Naive thymus-derived CD4-positive, alpha-beta T cell (primary cell): ENCODE data around the gene FHL2. TPM values are rescaled to one million over a fixed set of nuclear protein-coding genes. Genes with fewer than 3 reads are reported as not detected.
"Not testable (repeated sequence)": the region's sequence is repeated elsewhere in the genome, so short reads cannot be mapped to it uniquely, and the experiment has no call there.

Source experiments
- ATAC-seq: fragments of 150-1000 bp; cut with Tn5 transposase; 2 replicates; pipeline ENCODE4 v1.10.0; 2021; ENCODE audit warnings: mild to moderate bottlenecking, moderate library complexity
- CTCF ChIA-PET: fragments of 350-600 bp; sonication (Branson Sonifier 250); formaldehyde crosslinking; loops from one replicate; lab custom pipeline; 2021; ENCODE audit warnings: antibody characterized with exemption; lab: Charles Lee
- POLR2A ChIA-PET: fragments of 350-600 bp; sonication (Branson Sonifier 250); formaldehyde crosslinking; loops from one replicate; lab custom pipeline; 2021; ENCODE audit warnings: antibody characterized with exemption, inconsistent platforms; lab: Charles Lee
- DNase-seq, 9 donors: peaks; one replicate each; pipeline versions ENCODE4 v3.0.0 to v3.0.0-alpha.2; 2020 to 2022; ENCODE audit warnings: mixed read lengths in 1 of 9
- H3K27ac ChIP-seq: one replicate; pipeline ENCODE4 v1.7.0; 2013; ENCODE audit warnings: mild to moderate bottlenecking, low read depth, low read length, moderate library complexity
- H3K27me3 ChIP-seq, 2 donors: one replicate each; pipeline ENCODE4 v1.7.0; 2013; ENCODE audit warnings: low read length in 2 of 2, mild to moderate bottlenecking in 2 of 2, moderate library complexity in 2 of 2; ENCODE audit not compliant: control insufficient read depth in 2 of 2, insufficient read depth in 2 of 2
- H3K36me3 ChIP-seq, 3 experiments: 1 replicate in 2 of 3; 2 replicates in 1 of 3; pipeline ENCODE4 v1.7.0; 2013; ENCODE audit warnings: low read length in 3 of 3, mild to moderate bottlenecking in 3 of 3, moderate library complexity in 1 of 3; ENCODE audit not compliant: insufficient read depth in 3 of 3, control insufficient read depth in 2 of 3
- H3K4me1 ChIP-seq, 2 donors: one replicate each; pipeline ENCODE4 v1.7.0; 2013; ENCODE audit warnings: low read length in 2 of 2, mild to moderate bottlenecking in 2 of 2, moderate library complexity in 1 of 2; ENCODE audit not compliant: control insufficient read depth in 2 of 2, insufficient read depth in 2 of 2
- H3K4me3 ChIP-seq: 2 replicates; pipeline ENCODE4 v1.7.0; 2013; ENCODE audit warnings: mild to moderate bottlenecking, low read length
- H3K9me3 ChIP-seq, 3 experiments: 1 replicate in 2 of 3; 2 replicates in 1 of 3; pipeline ENCODE4 v1.7.0; 2013; ENCODE audit warnings: low read length in 3 of 3; ENCODE audit not compliant: control insufficient read depth in 2 of 3
- H3K27ac Mint-ChIP-seq, 9 donors: one replicate each; pipeline ENCODE4 v1.8.0; 2020 to 2022; ENCODE audit warnings: mixed read lengths in 9 of 9, mild to moderate bottlenecking in 8 of 9, moderate library complexity in 5 of 9, inconsistent platforms in 2 of 9
- H3K27me3 Mint-ChIP-seq, 5 donors: one replicate each; pipeline ENCODE4 v1.8.0; 2021 to 2022; ENCODE audit warnings: mixed read lengths in 5 of 5, mild to moderate bottlenecking in 1 of 5
- H3K36me3 Mint-ChIP-seq, 5 donors: one replicate each; pipeline ENCODE4 v1.8.0; 2020 to 2022; ENCODE audit warnings: mixed read lengths in 5 of 5, mild to moderate bottlenecking in 3 of 5, inconsistent platforms in 1 of 5
- H3K4me1 Mint-ChIP-seq, 7 donors: one replicate each; pipeline ENCODE4 v1.8.0; 2020 to 2022; ENCODE audit warnings: mixed read lengths in 7 of 7, mild to moderate bottlenecking in 3 of 7, inconsistent platforms in 1 of 7
- H3K4me3 Mint-ChIP-seq, 10 donors: one replicate each; pipeline ENCODE4 v1.8.0; 2020 to 2022; ENCODE audit warnings: mild to moderate bottlenecking in 10 of 10, mixed read lengths in 10 of 10, moderate library complexity in 6 of 10, inconsistent platforms in 2 of 10
- H3K9me3 Mint-ChIP-seq, 11 donors: one replicate each; pipeline ENCODE4 v1.8.0; 2020 to 2022; ENCODE audit warnings: mixed read lengths in 11 of 11, mild to moderate bottlenecking in 4 of 11, inconsistent platforms in 1 of 11, moderate library complexity in 1 of 11
- intact Hi-C, 2 donors: fragments of 100-400 bp; cut with micrococcal nuclease; formaldehyde crosslinking; loops; one replicate each; pipeline ENCODE4 v1.15.1; 2023
- polyA plus RNA-seq, 2 donors: library from polyadenylated mRNA; unstranded; fragments of 300-500 nt; fragmentation: Illumina TruSeq; gene quantifications; one replicate each; pipeline ENCODE4 v1.2.3, GENCODE V29; 2021
- total RNA-seq, 6 experiments: library from RNA in 5 of 6; stranded (reverse) in 5 of 6; gene quantifications; 1 replicate in 5 of 6; 2 replicates in 1 of 6; pipeline ENCODE4 v1.2.3 and lab custom pipeline; 2021 to 2026

The FHL2 gene
- total and polyA plus RNA-seq, 7 experiments from 2014 or later: 0.19 to 3.6 (median 0.67) TPM; not detected in 1

- H3K4me3 Mint-ChIP-seq: peak overlapping the region; percentile 88 to 98 (median 92)
- Histone ChIP-seq H3K27me3 (no peaks in the 10 kb centered on the region), H3K27ac (peak overlapping the region; percentile 79), H3K36me3 (peaks cover 0 to 4% (median 0%) of the 10 kb centered on the region in 3 experiments), H3K9me3 (no peaks in the 10 kb centered on the region), H3K4me1 (peaks cover 12 to 22% of the 10 kb centered on the region in 2 donors), H3K4me3 (peak overlapping the region; percentile 73)
- ChIA-PET POLR2A (interaction anchor here (0.6 to 2.9 kb wide), 4 partner anchors 8 to 32 kb away, joined by 3 to 16 read pairs (median 3); partner anchors contain the start of gene C2orf49), CTCF (interaction anchor here (1.0 kb wide), 1 partner anchor 11 kb away, joined by 3 read pairs; no protein-coding TSS in a partner anchor)
- H3K9me3 Mint-ChIP-seq: peaks cover 0 to 2% (median 0%) of the 10 kb centered on the region in 11 donors
- no peaks in the 10 kb centered on the region for H3K27me3 Mint-ChIP-seq
- H3K4me1 Mint-ChIP-seq: peaks cover 27 to 66% (median 53%) of the 10 kb centered on the region in 7 donors
- DNase-seq: peak in 3 of 9 donors; percentile 8 to 12 (median 9)
- intact Hi-C loops: loop anchor here (1.0 to 5.0 kb wide), 2 partner anchors 9 to 769 kb away; partner anchors contain the start of gene C2orf49 (in 2 of the 2)
- ATAC-seq: peak; percentile 10
- peak overlapping the region; percentile 89 to 96 (median 91) for H3K27ac Mint-ChIP-seq
- peaks cover 0 to 6% (median 0%) of the 10 kb centered on the region in 5 donors for H3K36me3 Mint-ChIP-seq
Measured at GRCh38 chr2:105328281-105329196, 70.3 kb downstream of the FHL2 start.

GRCh38 chr2:105327690-105328089, 71.2 kb downstream of the FHL2 start:
- H3K4me3 Mint-ChIP-seq: peak overlapping the region; percentile 88 to 98 (median 92)
- CTCF ChIA-PET: no interaction called here
- peaks cover 0 to 4% (median 0%) of the 10 kb centered on the region in 3 experiments for H3K36me3 ChIP-seq
- POLR2A ChIA-PET: interaction anchor here (2.9 kb wide), 1 partner anchor 10 kb away, joined by 16 read pairs; the partner anchor contains the start of gene C2orf49
- DNase-seq (no peak), ATAC-seq (no peak)
- peaks cover 12 to 22% of the 10 kb centered on the region in 2 donors for H3K4me1 ChIP-seq
- peaks cover 0 to 6% (median 0%) of the 10 kb centered on the region in 5 donors for H3K36me3 Mint-ChIP-seq
- no peaks in the 10 kb centered on the region for H3K9me3 ChIP-seq
- H3K27ac ChIP-seq: no peak overlapping the region
- no peaks in the 10 kb centered on the region for H3K27me3 Mint-ChIP-seq
- H3K27me3 ChIP-seq: no peaks in the 10 kb centered on the region
- H3K9me3 Mint-ChIP-seq: peaks cover 0 to 2% (median 0%) of the 10 kb centered on the region in 11 donors
- peak overlapping the region in 7 of 9 donors; percentile 70 to 94 (median 89) for H3K27ac Mint-ChIP-seq
- intact Hi-C loops: loop anchor here in 1 of 2 donors (5.0 kb wide), 1 partner anchor 770 kb away; no protein-coding TSS in a partner anchor
- no peak overlapping the region for H3K4me3 ChIP-seq
- peaks cover 31 to 74% (median 62%) of the 10 kb centered on the region in 7 donors for H3K4me1 Mint-ChIP-seq

DNA sequence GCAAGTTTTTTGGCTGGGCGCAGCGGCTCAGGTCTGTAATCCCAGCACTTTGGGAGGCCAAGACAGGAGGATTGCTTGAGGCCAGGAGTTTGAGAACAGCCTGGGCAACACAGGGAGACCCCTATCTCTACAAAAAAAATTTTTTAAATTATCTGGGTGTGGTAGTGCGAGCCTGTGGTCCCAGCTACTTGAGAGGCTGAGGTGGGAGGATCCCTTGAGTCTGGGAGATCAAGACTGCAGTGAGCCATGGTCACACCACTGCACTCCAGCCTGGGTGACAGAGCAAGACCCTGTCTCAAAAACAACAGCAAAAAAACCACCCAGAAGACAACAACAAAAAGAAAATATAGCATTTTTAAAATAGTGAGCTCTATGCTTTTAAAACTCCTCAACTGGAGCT, 71.6 kb downstream of the FHL2 start:
- Mint-ChIP-seq H3K4me1 (peaks cover 33 to 78% (median 66%) of the 10 kb centered on the region in 7 donors), H3K4me3 (peak overlapping the region in 6 of 10 donors; percentile 23 to 95 (median 91))
- CTCF ChIA-PET: not testable (repeated sequence)

GRCh38 chr2:105325389-105325963, 73.4 kb downstream of the FHL2 start:
- H3K27ac ChIP-seq: no peak overlapping the region
- no peak overlapping the region for H3K4me3 ChIP-seq
- peaks cover 33 to 77% (median 69%) of the 10 kb centered on the region in 7 donors for H3K4me1 Mint-ChIP-seq
- H3K36me3 ChIP-seq: peaks cover 0 to 4% (median 0%) of the 10 kb centered on the region in 3 experiments
- POLR2A ChIA-PET: no interaction called here
- peaks cover 12 to 19% of the 10 kb centered on the region in 2 donors for H3K4me1 ChIP-seq
- ATAC-seq (no peak), DNase-seq (no peak)
- H3K4me3 Mint-ChIP-seq: no peak overlapping the region
- peaks cover 0 to 6% (median 0%) of the 10 kb centered on the region in 5 donors for H3K36me3 Mint-ChIP-seq
- H3K9me3 ChIP-seq: no peaks in the 10 kb centered on the region
- peaks cover 0 to 2% (median 0%) of the 10 kb centered on the region in 11 donors for H3K9me3 Mint-ChIP-seq
- CTCF ChIA-PET: interaction anchor here (1.4 kb wide), 1 partner anchor 15 kb away, joined by 4 read pairs; no protein-coding TSS in a partner anchor
- no peaks in the 10 kb centered on the region for H3K27me3 ChIP-seq
- intact Hi-C loops: loop anchor here in 1 of 2 donors (5.0 kb wide), 1 partner anchor 772 kb away; no protein-coding TSS in a partner anchor
- peak overlapping the region in 2 of 9 donors; percentile 18 to 40 for H3K27ac Mint-ChIP-seq
- no peaks in the 10 kb centered on the region for H3K27me3 Mint-ChIP-seq

More for the DNA sequence above, 71.6 kb downstream of the FHL2 start:
- H3K9me3 ChIP-seq, H3K36me3 ChIP-seq, ATAC-seq, DNase-seq, H3K27me3 Mint-ChIP-seq, H3K9me3 Mint-ChIP-seq, H3K36me3 Mint-ChIP-seq, H3K27ac ChIP-seq, H3K27me3 ChIP-seq, H3K4me3 ChIP-seq: not testable (repeated sequence)
- peaks cover 12 to 22% of the 10 kb centered on the region in 2 donors for H3K4me1 ChIP-seq
- H3K27ac Mint-ChIP-seq: peak overlapping the region in 7 of 9 donors; percentile 59 to 94 (median 89)
- intact Hi-C loops: loop anchor here in 1 of 2 donors (5.0 kb wide), 1 partner anchor 770 kb away; no protein-coding TSS in a partner anchor
- POLR2A ChIA-PET: interaction anchor here (2.9 kb wide), 1 partner anchor 11 kb away, joined by 16 read pairs; the partner anchor contains the start of gene C2orf49

DNA sequence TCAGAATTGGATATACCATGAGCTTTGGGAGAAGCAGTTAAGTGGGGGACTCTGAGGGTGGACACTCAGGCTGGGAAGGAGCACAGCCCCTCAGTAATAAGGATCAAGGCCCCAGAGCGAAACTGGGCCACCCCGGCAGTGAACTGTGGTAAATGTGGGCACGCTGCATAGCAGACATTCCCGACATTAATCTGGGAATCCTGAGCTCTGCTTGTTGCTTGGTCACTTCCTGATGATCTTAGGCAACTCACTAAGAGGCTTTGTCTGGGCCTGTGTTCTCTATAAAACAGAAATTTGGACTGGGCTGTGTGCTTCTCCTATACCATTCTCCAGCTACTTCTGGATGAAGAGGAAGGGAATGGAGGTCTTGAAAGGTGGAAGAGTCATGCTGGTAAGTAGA, 74.1 kb downstream of the FHL2 start:
- intact Hi-C loops: loop anchor here in 1 of 2 donors (5.0 kb wide), 1 partner anchor 773 kb away; no protein-coding TSS in a partner anchor
- no peak overlapping the region for H3K4me3 Mint-ChIP-seq
- no peak for ATAC-seq
- Histone ChIP-seq H3K36me3 (peaks cover 0 to 4% (median 0%) of the 10 kb centered on the region in 3 experiments), H3K27me3 (no peaks in the 10 kb centered on the region), H3K9me3 (no peaks in the 10 kb centered on the region), H3K4me3 (no peak overlapping the region), H3K4me1 (peaks cover 12% of the 10 kb centered on the region in 2 donors), H3K27ac (no peak overlapping the region)
- CTCF ChIA-PET: interaction anchor here (1.4 kb wide), 1 partner anchor 14 kb away, joined by 4 read pairs; no protein-coding TSS in a partner anchor
- POLR2A ChIA-PET: no interaction called here
- peaks cover 0 to 6% (median 0%) of the 10 kb centered on the region in 5 donors for H3K36me3 Mint-ChIP-seq
- peak overlapping the region in 4 of 9 donors; percentile 3 to 45 (median 28) for H3K27ac Mint-ChIP-seq
- H3K27me3 Mint-ChIP-seq: no peaks in the 10 kb centered on the region
- no peak for DNase-seq
- H3K9me3 Mint-ChIP-seq: peaks cover 0 to 2% (median 0%) of the 10 kb centered on the region in 11 donors
- H3K4me1 Mint-ChIP-seq: peaks cover 33 to 79% (median 71%) of the 10 kb centered on the region in 7 donors
